OCI-LY7 (cell line): ENCODE data around the gene SH3PXD2A.

ENCODE experiments used
- CTCF ChIP-seq: fragments of 200-600 bp; sonication (generic); conservative IDR thresholded peaks from 2 replicates; pipeline ENCODE4 v1.5.1; 2014; ENCODE audit warnings: mild to moderate bottlenecking, antibody characterized with exemption, low read length, moderate library complexity, mixed read lengths
- EZH2phosphoT487 ChIP-seq: fragments of 200-600 bp; sonication (generic); IDR thresholded peaks from 2 replicates; pipeline ENCODE4 v1.6.1; 2018; ENCODE audit warnings: low read depth, borderline replicate concordance, mild to moderate bottlenecking, mixed run types, antibody characterized with exemption, low read length, moderate library complexity, mixed read lengths

- TF ChIP-seq CTCF (no peak), EZH2phosphoT487 (no peak)
Measured at GRCh38 chr10:103552856-103553742, 302.3 kb downstream of the SH3PXD2A start.
